HepG2 (cell line): ENCODE results near the gene TSPAN5. TPM values are rescaled to one million over a fixed set of nuclear protein-coding genes. Genes with fewer than 3 reads are reported as not detected.

Source experiments
- ATAC-seq: fragments of 200-7000 bp; cut with Tn5 transposase; 3 replicates; pipeline ENCODE4 v1.9.1; 2020; ENCODE audit warnings: mild to moderate bottlenecking, moderate library complexity
- BruUV-seq: library from RNA; stranded (reverse); fragments of 400-500 nt; replicated peaks from 2 replicates; lab custom pipeline; 2021; lab: Mats Ljungman, UMichigan
- CTCF ChIA-PET: fragments of 300-600 bp; formaldehyde crosslinking; extraction: SDS; loops from one replicate; lab custom pipeline; 2021; ENCODE audit warnings: low total read pairs, inconsistent platforms, low intra/inter-chr PET ratio; lab: Yijun Ruan, JAX
- POLR2A ChIA-PET: fragments of 350-600 bp; sonication (Branson Sonifier 250); formaldehyde crosslinking; loops from one replicate; lab custom pipeline; 2020; ENCODE audit warnings: antibody characterized with exemption, inconsistent platforms; lab: Yijun Ruan, JAX
- DNase-seq: peaks from one replicate; pipeline ENCODE4 v3.0.0-alpha.2; 2015; ENCODE audit warnings: low spot score
- FAIRE-seq: peaks from 3 replicates; lab custom pipeline; 2011; peaks lifted over from hg19 to GRCh38; lab: Jason Lieb, UNC
- H2AFZ ChIP-seq: one replicate; pipeline ENCODE4 v1.6.1; 2011; ENCODE audit warnings: low read length, inconsistent platforms
- H3K27ac ChIP-seq: fragments of 300-600 bp; 3 replicates; pipeline ENCODE4 v1.8.0; 2011; ENCODE audit warnings: mixed run types, mild to moderate bottlenecking, mixed read lengths, low read length, inconsistent platforms; ENCODE audit not compliant: insufficient read depth; ENCODE audit errors: extremely low read length
- H3K27me3 ChIP-seq, 2 experiments: fragments of 200-600 bp in 1 of 2; 2 replicates in 1 of 2; 3 replicates in 1 of 2; pipeline versions ENCODE4 v1.6.0 to v1.8.0; 2011; ENCODE audit warnings: low read length in 2 of 2, mild to moderate bottlenecking in 2 of 2, moderate library complexity in 2 of 2, inconsistent platforms in 1 of 2; ENCODE audit not compliant: insufficient read depth in 2 of 2, control insufficient read depth in 1 of 2
- H3K36me3 ChIP-seq, 2 experiments: fragments of 200-600 bp in 1 of 2; replicated peaks in 1 of 2; 2 replicates in 1 of 2; 3 replicates in 1 of 2; pipeline versions ENCODE4 v1.5.1 to v1.8.0; 2011; ENCODE audit warnings: low read length in 2 of 2, inconsistent platforms in 1 of 2; ENCODE audit not compliant: insufficient read depth in 2 of 2, control insufficient read depth in 1 of 2
- H3K4me1 ChIP-seq: 2 replicates; pipeline ENCODE4 v1.5.1; 2012; ENCODE audit warnings: low read length, inconsistent platforms; ENCODE audit not compliant: insufficient read depth
- H3K4me2 ChIP-seq: 2 replicates; pipeline ENCODE4 v1.6.0; 2011; ENCODE audit warnings: low read depth, low read length, inconsistent platforms
- H3K4me3 ChIP-seq, 3 experiments: fragments of 200-600 bp in 1 of 3; sonication (generic), shearing (Covaris generic) in 1 of 3; replicated peaks in 1 of 3; 2 replicates each; pipeline ENCODE4 v1.5.1; 2011 to 2016; ENCODE audit warnings: low read length in 3 of 3, inconsistent platforms in 2 of 3, low read depth in 2 of 3, mild to moderate bottlenecking in 2 of 3, control low read depth in 1 of 3, mixed read lengths in 1 of 3; ENCODE audit not compliant: insufficient read depth in 1 of 3
- H3K79me2 ChIP-seq: one replicate; pipeline ENCODE4 v1.6.1; 2011; ENCODE audit warnings: low read length, inconsistent platforms; ENCODE audit not compliant: insufficient read depth
- H3K9ac ChIP-seq: 2 replicates; pipeline ENCODE4 v1.6.0; 2011; ENCODE audit warnings: mild to moderate bottlenecking, low read depth, low read length, inconsistent platforms; ENCODE audit not compliant: insufficient read depth
- H3K9me3 ChIP-seq: 2 replicates; pipeline ENCODE4 v1.5.1; 2012; ENCODE audit warnings: mild to moderate bottlenecking, low read length
- H4K20me1 ChIP-seq: 2 replicates; pipeline ENCODE4 v1.6.0; 2011; ENCODE audit warnings: inconsistent platforms, mild to moderate bottlenecking, low read length, moderate library complexity; ENCODE audit not compliant: insufficient read depth
- ARID2 ChIP-seq: sonication (generic); formaldehyde crosslinking; IDR thresholded peaks from 2 replicates; pipeline ENCODE4 v1.8.1; 2022; ENCODE audit warnings: mild to moderate bottlenecking, missing genetic modification reagents, borderline replicate concordance
- CREM ChIP-seq, 2 experiments: sonication (generic) in 1 of 2; formaldehyde crosslinking in 1 of 2; IDR thresholded peaks; 2 replicates each; pipeline versions ENCODE4 v1.4.0 to v1.6.1; 2016 to 2020; ENCODE audit warnings: antibody characterized with exemption in 1 of 2, mild to moderate bottlenecking in 1 of 2, missing genetic modification reagents in 1 of 2
- HMG20A ChIP-seq: IDR thresholded peaks from 2 replicates; pipeline ENCODE4 v1.6.1; 2016; ENCODE audit warnings: borderline replicate concordance
- HOXA3 ChIP-seq: sonication (generic); formaldehyde crosslinking; IDR thresholded peaks from 2 replicates; pipeline ENCODE4 v1.5.0; 2020; ENCODE audit warnings: missing genetic modification reagents
- MBD4 ChIP-seq: IDR thresholded peaks from 2 replicates; pipeline ENCODE4 v1.6.1; 2012; ENCODE audit warnings: low read length, inconsistent platforms, borderline replicate concordance
- MTA3 ChIP-seq: sonication (generic); formaldehyde crosslinking; IDR thresholded peaks from 2 replicates; pipeline ENCODE4 v1.4.0; 2020; ENCODE audit warnings: missing genetic modification reagents
- REST ChIP-seq, 2 experiments: IDR thresholded peaks; 2 replicates each; pipeline ENCODE4 v1.6.1; 2011 to 2012; ENCODE audit warnings: low read length in 2 of 2, borderline replicate concordance in 1 of 2, low read depth in 1 of 2, mild to moderate bottlenecking in 1 of 2, moderate library complexity in 1 of 2
- TIGD3 ChIP-seq: sonication (generic); formaldehyde crosslinking; IDR thresholded peaks from 2 replicates; pipeline ENCODE4 v1.5.1; 2020; ENCODE audit warnings: mild to moderate bottlenecking, missing genetic modification reagents, borderline replicate concordance
- ZBTB33 ChIP-seq: sonication (generic); formaldehyde crosslinking; IDR thresholded peaks from 2 replicates; pipeline ENCODE4 v1.4.0; 2020; ENCODE audit warnings: missing genetic modification reagents
- ZFX ChIP-seq: sonication (generic); formaldehyde crosslinking; IDR thresholded peaks from 2 replicates; pipeline ENCODE4 v1.4.0; 2020; ENCODE audit warnings: mild to moderate bottlenecking, low read depth, missing genetic modification reagents, moderate library complexity
- ZNF547 ChIP-seq: sonication (generic); formaldehyde crosslinking; IDR thresholded peaks from 2 replicates; pipeline ENCODE4 v1.5.1; 2020; ENCODE audit warnings: mild to moderate bottlenecking, missing genetic modification reagents
- ZNF75D ChIP-seq: sonication (generic); formaldehyde crosslinking; IDR thresholded peaks from 2 replicates; pipeline ENCODE4 v1.8.1; 2023; ENCODE audit warnings: missing genetic modification reagents, mild to moderate bottlenecking, borderline replicate concordance
- WGBS: methylation state at CpG from one replicate; pipeline ENCODE4 v1.1.6; 2017; ENCODE audit warnings: low lambda C conversion rate; 5-methylcytosine and 5-hydroxymethylcytosine counted together
- in situ Hi-C: cut with HindIII; loops from 2 replicates; pipeline ENCODE4 v1.10.0; 2017; ENCODE audit warnings: low pct_unique_long_range_greater_than_20kb; ENCODE audit not compliant: extremely low pct_ligation_motif_present
- intact Hi-C: fragments of 100-400 bp; cut with micrococcal nuclease; formaldehyde crosslinking; loops from one replicate; pipeline ENCODE4 v1.10.0; 2022; ENCODE audit not compliant: unreplicated experiment
- polyA plus RNA-seq, 8 experiments: library from polyadenylated mRNA; depleted of rRNA in 3 of 8; stranded (reverse) in 7 of 8; unstranded in 1 of 8; fragments of >200 nt; fragmentation: Illumina TruSeq in 4 of 8; extraction: Trizol in 4 of 8; gene quantifications; 2 replicates each; pipeline versions ENCODE4 v1.2.1 to v1.2.3, GENCODE V29; 2011 to 2016; ENCODE audit warnings: low read depth in 4 of 8, missing spikeins in 1 of 8, mixed read lengths in 1 of 8; ENCODE audit not compliant: insufficient read depth in 1 of 8
- total RNA-seq, 5 experiments: library from RNA; depleted of rRNA; stranded (reverse); fragments of >200 nt; fragmentation: Illumina TruSeq; extraction: Trizol; gene quantifications; 2 replicates each; pipeline ENCODE4 v1.2.3, GENCODE V29; 2016; ENCODE audit warnings: low read depth in 1 of 5

The TSPAN5 gene
- total and polyA plus RNA-seq, 2 of the 13 experiments (the other 11 are each of a cell fraction or from before 2014, with no cell fraction given), result 0.20 to 0.53 TPM

- TF ChIP-seq ZNF75D (CRISPR knock-in tag), result no peak
These were observed at the start of gene TSPAN5 (continued) for GRCh38 chr4:98658287-98659105.

GRCh38 chr4:98706935-98707334, 48.5 kb upstream of the TSPAN5 start:
- Histone ChIP-seq H3K9ac (no peak overlapping the region), H3K79me2 (no peaks in the 10 kb centered on the region), H3K9me3 (peaks cover 10% of the 10 kb centered on the region; the same call in 1 of the 2 replicates), H3K4me1 (no peaks in the 10 kb centered on the region), H3K4me2 (no peak overlapping the region), H3K27ac (no peak overlapping the region), H3K4me3 (no peak overlapping the region), H4K20me1 (no peaks in the 10 kb centered on the region), H2AFZ (no peak overlapping the region), H3K36me3 (no peaks in the 10 kb centered on the region), H3K27me3 (no peaks in the 10 kb centered on the region)
- WGBS, result 0% methylated on average over 1 of the region's 1 CpG
- ATAC-seq, result no peak
- POLR2A ChIA-PET, result no interaction called here
- intact Hi-C loops, result no loop called here
- no peak for FAIRE-seq
- DNase-seq, result no peak
- in situ Hi-C loops, result no loop called here
- no TSS peak for BruUV-seq
- CTCF ChIA-PET, result no interaction called here
- TF ChIP-seq CREM (IDR thresholded peaks at IDR 0.05), result no peak
- no peak for TF ChIP-seq CREM (CRISPR knock-in tag; IDR thresholded peaks at IDR 0.05)
- no peak for TF ChIP-seq ZNF547 (CRISPR knock-in tag)
- TF ChIP-seq REST (IDR thresholded peaks at IDR 0.05; ENCODE audit: borderline replicate concordance in 1 of 2, low read depth in 1 of 2, low read length in 2 of 2), result no peak
- no peak for TF ChIP-seq ZBTB33 (CRISPR knock-in tag)
- no peak for TF ChIP-seq MTA3 (CRISPR knock-in tag)
- TF ChIP-seq HOXA3 (CRISPR knock-in tag), result no peak
- TF ChIP-seq MBD4, result no peak
- TF ChIP-seq HMG20A (CRISPR knock-in tag), result no peak
- no peak for TF ChIP-seq ARID2 (CRISPR knock-in tag)
- TF ChIP-seq ZFX, result no peak
- TF ChIP-seq TIGD3 (CRISPR knock-in tag), result no peak
